AG04449 (cell line): ENCODE data around the gene NDUFA3.

Experiments used
- CTCF ChIA-PET: fragments of 350-600 bp; formaldehyde crosslinking; extraction: SDS; loops from one replicate; lab custom pipeline; 2021; ENCODE audit warnings: antibody characterized with exemption; lab: Yijun Ruan, JAX
- POLR2A ChIA-PET: fragments of 400-600, 350-600 bp; formaldehyde crosslinking; extraction: SDS; loops from one replicate; lab custom pipeline; 2020; ENCODE audit warnings: antibody characterized with exemption, inconsistent platforms; lab: Yijun Ruan, JAX
- DNase-seq: peaks from one replicate; pipeline ENCODE4 v3.0.0-alpha.2; 2010; ENCODE audit warnings: low read depth, low spot score
- H3K4me3 ChIP-seq: 2 replicates; pipeline ENCODE4 v1.5.1; 2011; ENCODE audit warnings: low read depth, mild to moderate bottlenecking, control low read depth, low read length
- CTCF ChIP-seq: IDR thresholded peaks from one replicate; pipeline ENCODE4 v1.5.1; 2011; ENCODE audit warnings: mild to moderate bottlenecking, moderate library complexity, low read length, control low read depth, inconsistent platforms; ENCODE audit not compliant: insufficient read depth; ENCODE audit errors: missing control alignments

NDUFA3 gene

GRCh38 chr19:54149021-54149812 lies 46.6 kb downstream of the NDUFA3 start:
- no peak for TF ChIP-seq CTCF
- no peak overlapping the region for H3K4me3 ChIP-seq
- ChIA-PET POLR2A (interaction anchor here (1.9 to 2.1 kb wide), 2 partner anchors 9 to 12 kb away, joined by 5 to 7 read pairs; partner anchors contain the start of gene CNOT3), CTCF (interaction anchor here (0.9 to 1.5 kb wide), 3 partner anchors 10 to 19 kb away, joined by 3 to 4 read pairs (median 3); partner anchors contain the start of gene LENG1)
- DNase-seq, result no peak

- no peak overlapping the region for H3K4me3 ChIP-seq
- no peak for TF ChIP-seq CTCF
- ChIA-PET CTCF (interaction anchor here (1.0 to 1.8 kb wide), 3 partner anchors 8 to 13 kb away, joined by 3 to 6 read pairs (median 3); partner anchors contain the start of gene LENG1), POLR2A (interaction anchor here (0.6 to 1.1 kb wide), 4 partner anchors 8 to 54 kb away, joined by 3 to 5 read pairs (median 4); partner anchors contain the start of genes CNOT3, LENG1, PRPF31 and TFPT)
- DNase-seq, result no peak
Observed at GRCh38 chr19:54151362-54152035, 48.8 kb downstream of the NDUFA3 start.

GRCh38 chr19:54152267-54152666 lies 49.6 kb downstream of the NDUFA3 start:
- TF ChIP-seq CTCF, result no peak
- ChIA-PET CTCF (interaction anchor here (1.0 kb wide), 1 partner anchor 12 kb away, joined by 3 read pairs; no protein-coding TSS in a partner anchor), POLR2A (interaction anchor here (1.0 kb wide), 2 partner anchors 15 to 37 kb away, joined by 3 to 5 read pairs; partner anchors contain the start of genes CNOT3, PRPF31 and TFPT)
- DNase-seq, result no peak
- no peak overlapping the region for H3K4me3 ChIP-seq

- H3K4me3 ChIP-seq, result no peak overlapping the region
- DNase-seq, result no peak
- no peak for TF ChIP-seq CTCF
- ChIA-PET CTCF (no interaction called here), POLR2A (no interaction called here)
Observed at GRCh38 chr19:54152878-54153524, 50.3 kb downstream of the NDUFA3 start.

- POLR2A ChIA-PET, result no interaction called here
- TF ChIP-seq CTCF, result no peak
Observed at GRCh38 chr19:54153731-54154326, 51.2 kb downstream of the NDUFA3 start.

More at GRCh38 chr19:54153731-54154326, 51.2 kb downstream of the NDUFA3 start:
- no peak for DNase-seq
- CTCF ChIA-PET, result no interaction called here
- no peak overlapping the region for H3K4me3 ChIP-seq
